IMR-90 (cell line): ENCODE data around the gene FXYD5.

ENCODE experiments used
- CEBPB ChIP-seq: IDR thresholded peaks from 2 replicates; pipeline ENCODE4 v1.6.1; 2012; ENCODE audit warnings: low read depth, low read length, improper control_type of control experiment
- ELK1 ChIP-seq: fragments of 150-350 bp; IDR thresholded peaks from 2 replicates; pipeline ENCODE4 v1.6.1; 2016; ENCODE audit warnings: low read depth, mild to moderate bottlenecking, low read length, moderate library complexity, borderline replicate concordance
- FOS ChIP-seq: fragments of 150-350 bp; IDR thresholded peaks from 2 replicates; pipeline ENCODE4 v1.6.1; 2016; ENCODE audit warnings: low read depth, low read length
- MAZ ChIP-seq: IDR thresholded peaks from 2 replicates; pipeline ENCODE4 v1.6.1; 2012; ENCODE audit warnings: low read depth, mild to moderate bottlenecking, low read length, improper control_type of control experiment, moderate library complexity, borderline replicate concordance
- MXI1 ChIP-seq: IDR thresholded peaks from 2 replicates; pipeline ENCODE4 v1.6.1; 2012; ENCODE audit warnings: low read depth, mild to moderate bottlenecking, low read length, moderate library complexity, borderline replicate concordance
- POLR2A ChIP-seq: IDR thresholded peaks from 2 replicates; pipeline ENCODE4 v1.6.1; 2012; ENCODE audit warnings: mild to moderate bottlenecking, low read depth, low read length
- SMC3 ChIP-seq: fragments of 150-350 bp; IDR thresholded peaks from 2 replicates; pipeline ENCODE4 v1.6.1; 2016; ENCODE audit warnings: low read depth, mild to moderate bottlenecking, antibody characterized with exemption, low read length, moderate library complexity
- TF ChIP-seq, protein P1 (sequence below): conservative IDR thresholded peaks from 2 replicates; pipeline ENCODE4 v1.5.1; 2012; ENCODE audit warnings: mild to moderate bottlenecking, low read depth, low read length, improper control_type of control experiment

DNA sequence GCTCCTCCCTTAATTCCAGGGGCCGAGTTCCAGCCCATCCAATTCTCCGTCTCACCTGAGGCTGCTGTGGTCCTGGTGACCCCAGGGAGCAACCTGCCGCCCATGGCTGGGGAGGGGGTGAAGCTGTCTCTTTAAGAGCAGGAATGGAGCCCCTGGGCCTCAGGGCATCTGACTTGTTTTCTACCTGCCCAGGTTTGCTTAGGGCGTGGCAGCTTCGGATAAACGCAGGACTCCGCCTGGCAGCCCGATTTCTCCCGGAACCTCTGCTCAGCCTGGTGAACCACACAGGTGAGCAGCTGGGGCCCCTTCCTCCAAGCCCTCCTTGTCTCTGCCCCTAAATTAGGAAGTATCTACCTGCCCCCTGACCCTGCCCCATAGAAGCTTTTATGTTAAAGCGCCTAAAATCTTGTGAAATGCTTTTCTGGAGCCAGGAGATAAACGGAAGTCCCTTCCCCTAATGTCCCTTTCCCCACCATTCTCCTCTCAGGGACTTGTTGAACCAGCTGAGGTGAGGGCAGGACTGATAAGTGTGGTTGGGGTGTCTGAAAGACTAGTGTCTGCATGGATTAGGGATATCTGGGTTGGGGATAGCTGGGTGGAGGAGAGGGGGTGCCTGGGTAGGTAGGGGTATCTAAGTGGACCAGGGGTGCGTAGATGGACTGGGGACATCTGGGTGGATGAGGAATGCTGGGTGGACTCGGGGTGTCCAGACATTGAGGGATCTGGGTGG, 38.3 kb upstream of the FXYD5 start:
- TF ChIP-seq, protein P1, sequence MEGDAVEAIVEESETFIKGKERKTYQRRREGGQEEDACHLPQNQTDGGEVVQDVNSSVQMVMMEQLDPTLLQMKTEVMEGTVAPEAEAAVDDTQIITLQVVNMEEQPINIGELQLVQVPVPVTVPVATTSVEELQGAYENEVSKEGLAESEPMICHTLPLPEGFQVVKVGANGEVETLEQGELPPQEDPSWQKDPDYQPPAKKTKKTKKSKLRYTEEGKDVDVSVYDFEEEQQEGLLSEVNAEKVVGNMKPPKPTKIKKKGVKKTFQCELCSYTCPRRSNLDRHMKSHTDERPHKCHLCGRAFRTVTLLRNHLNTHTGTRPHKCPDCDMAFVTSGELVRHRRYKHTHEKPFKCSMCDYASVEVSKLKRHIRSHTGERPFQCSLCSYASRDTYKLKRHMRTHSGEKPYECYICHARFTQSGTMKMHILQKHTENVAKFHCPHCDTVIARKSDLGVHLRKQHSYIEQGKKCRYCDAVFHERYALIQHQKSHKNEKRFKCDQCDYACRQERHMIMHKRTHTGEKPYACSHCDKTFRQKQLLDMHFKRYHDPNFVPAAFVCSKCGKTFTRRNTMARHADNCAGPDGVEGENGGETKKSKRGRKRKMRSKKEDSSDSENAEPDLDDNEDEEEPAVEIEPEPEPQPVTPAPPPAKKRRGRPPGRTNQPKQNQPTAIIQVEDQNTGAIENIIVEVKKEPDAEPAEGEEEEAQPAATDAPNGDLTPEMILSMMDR = no peak
- TF ChIP-seq MXI1 = no peak
- TF ChIP-seq POLR2A = no peak
- TF ChIP-seq FOS = no peak
- no peak for TF ChIP-seq MAZ
- no peak for TF ChIP-seq ELK1
- no peak for TF ChIP-seq SMC3
- TF ChIP-seq CEBPB = no peak
